ENCODE results near the gene AP3B1.

- TF ChIP-seq EZH2 (IDR thresholded peaks at IDR 0.05; ENCODE audit: borderline replicate concordance, low read depth, low read length, severe bottlenecking): peak; percentile 53
- TF ChIP-seq CTCF (IDR thresholded peaks at IDR 0.05; ENCODE audit: extremely low read depth in 1 of 2, insufficient read depth in 1 of 2, low read depth in 1 of 2, low read length in 2 of 2): no peak
- no peak for TF ChIP-seq POLR2A (IDR thresholded peaks at IDR 0.05; ENCODE audit: low read depth, low read length)
- TF ChIP-seq POLR2AphosphoS5 (IDR thresholded peaks at IDR 0.05; ENCODE audit: insufficient read depth, low read depth, low read length): no peak
- no peak for TF ChIP-seq GATA2 (IDR thresholded peaks at IDR 0.05; ENCODE audit: insufficient read depth, insufficient read length, low read depth, low read length)
- TF ChIP-seq, protein P1, sequence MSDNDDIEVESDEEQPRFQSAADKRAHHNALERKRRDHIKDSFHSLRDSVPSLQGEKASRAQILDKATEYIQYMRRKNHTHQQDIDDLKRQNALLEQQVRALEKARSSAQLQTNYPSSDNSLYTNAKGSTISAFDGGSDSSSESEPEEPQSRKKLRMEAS (IDR thresholded peaks at IDR 0.05; ENCODE audit: insufficient read depth, insufficient read length): no peak
Measured at GRCh38 chr5:77957931-77958521, 336.5 kb downstream of the AP3B1 start.

Measured in endothelial cell of umbilical vein (primary cell).